GM18520 (cell line): Measurements from ENCODE around the gene PSMD2.
A peak's percentile ranks its signal among the peaks of the same experiment; 100 is the strongest.

ENCODE experiments used
- ATAC-seq: cut with Tn5 transposase; IDR thresholded peaks from one replicate; pipeline ENCODE4 v1.9.1; 2021; ENCODE audit not compliant: unreplicated experiment

Gene PSMD2

DNA sequence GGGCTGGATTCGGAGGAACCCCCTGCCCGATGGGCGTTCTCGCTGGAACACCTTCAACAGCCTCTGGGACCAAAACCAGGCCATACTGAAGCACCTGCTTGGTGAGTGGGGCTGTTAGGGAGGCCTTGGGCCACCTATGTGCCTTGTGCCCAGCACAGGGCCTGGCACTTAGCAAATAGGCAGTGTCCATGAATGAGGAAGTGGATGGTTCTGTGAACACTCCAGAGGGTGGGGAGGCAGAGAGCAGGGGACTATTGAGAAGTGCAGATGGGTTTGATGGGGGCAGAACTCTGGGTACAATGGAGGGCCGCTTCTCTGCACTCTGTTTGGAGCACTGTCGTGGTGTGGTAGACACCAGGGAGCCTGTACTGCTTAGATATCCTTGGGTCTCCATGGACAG lies 21.7 kb upstream of the PSMD2 start:
- ATAC-seq, result no peak

DNA sequence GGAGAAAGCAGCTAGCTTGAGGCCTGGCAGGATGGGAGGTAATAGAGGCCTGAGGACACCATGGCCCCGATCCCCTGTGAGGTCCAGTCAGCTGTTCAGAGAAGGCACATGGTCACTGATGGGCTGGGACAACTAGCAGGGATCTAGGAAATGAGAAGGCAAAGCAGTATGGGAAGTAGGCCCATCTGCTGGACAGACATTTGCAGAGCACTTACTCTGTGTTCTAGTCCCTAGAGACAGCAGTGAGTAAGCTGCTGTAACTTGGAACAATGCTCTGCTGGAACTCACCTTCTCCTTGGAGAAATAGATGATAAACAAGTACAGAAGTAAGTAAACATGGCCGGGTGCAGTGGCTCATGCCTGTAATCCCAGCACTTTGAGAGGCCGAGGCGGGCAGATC lies 16.1 kb upstream of the PSMD2 start:
- no peak for ATAC-seq

DNA sequence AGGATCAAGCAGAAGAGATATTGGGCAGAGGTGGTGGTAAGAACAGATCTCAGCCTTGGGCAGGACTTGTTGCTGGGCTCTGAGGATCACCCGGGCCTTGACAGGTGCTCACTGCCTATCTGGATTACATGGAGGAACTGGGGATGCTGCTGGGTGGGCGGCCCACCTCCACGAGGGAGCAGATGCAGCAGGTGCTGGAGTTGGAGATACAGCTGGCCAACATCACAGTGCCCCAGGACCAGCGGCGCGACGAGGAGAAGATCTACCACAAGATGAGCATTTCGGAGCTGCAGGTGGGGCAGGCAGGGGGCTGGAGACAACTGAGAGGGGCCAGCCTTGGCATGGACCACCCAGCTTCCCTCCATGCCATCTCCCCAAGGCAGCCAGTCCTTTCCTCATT lies 15.4 kb upstream of the PSMD2 start:
- ATAC-seq, result no peak

DNA sequence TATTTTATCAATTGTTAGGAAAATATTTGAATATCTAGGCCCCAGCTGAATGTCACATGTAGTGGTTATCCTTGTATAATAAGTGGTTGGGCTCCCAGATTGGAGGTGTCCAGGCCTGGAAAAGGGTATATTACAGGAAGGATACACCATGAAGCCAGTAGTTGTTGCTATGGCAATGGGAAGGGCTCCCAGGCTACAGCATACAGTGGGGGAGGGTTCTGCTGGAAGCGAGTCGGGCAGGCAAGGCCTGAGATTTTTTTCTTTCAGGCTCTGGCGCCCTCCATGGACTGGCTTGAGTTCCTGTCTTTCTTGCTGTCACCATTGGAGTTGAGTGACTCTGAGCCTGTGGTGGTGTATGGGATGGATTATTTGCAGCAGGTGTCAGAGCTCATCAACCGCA lies 14.3 kb upstream of the PSMD2 start:
- no peak for ATAC-seq

DNA sequence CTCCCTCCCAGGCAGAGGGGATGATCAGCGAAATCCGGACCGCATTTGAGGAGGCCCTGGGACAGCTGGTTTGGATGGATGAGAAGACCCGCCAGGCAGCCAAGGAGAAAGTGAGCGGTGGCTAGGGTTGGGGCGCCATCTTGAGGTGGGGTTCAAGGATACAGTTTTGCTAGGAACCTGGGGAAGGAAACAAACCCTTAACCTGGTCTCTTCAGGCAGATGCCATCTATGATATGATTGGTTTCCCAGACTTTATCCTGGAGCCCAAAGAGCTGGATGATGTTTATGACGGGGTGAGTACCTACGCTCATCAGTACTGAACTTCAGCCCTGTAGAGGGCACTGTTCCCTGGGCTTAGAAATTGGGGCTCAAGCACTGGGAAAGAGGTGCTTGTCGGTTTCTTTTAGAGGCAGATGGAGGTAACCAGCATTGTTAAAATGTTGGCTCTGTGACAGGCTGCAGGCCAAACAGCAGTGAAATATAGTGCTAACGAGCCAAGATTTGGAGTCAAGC lies 9.6 kb upstream of the PSMD2 start:
- ATAC-seq, result no peak

DNA sequence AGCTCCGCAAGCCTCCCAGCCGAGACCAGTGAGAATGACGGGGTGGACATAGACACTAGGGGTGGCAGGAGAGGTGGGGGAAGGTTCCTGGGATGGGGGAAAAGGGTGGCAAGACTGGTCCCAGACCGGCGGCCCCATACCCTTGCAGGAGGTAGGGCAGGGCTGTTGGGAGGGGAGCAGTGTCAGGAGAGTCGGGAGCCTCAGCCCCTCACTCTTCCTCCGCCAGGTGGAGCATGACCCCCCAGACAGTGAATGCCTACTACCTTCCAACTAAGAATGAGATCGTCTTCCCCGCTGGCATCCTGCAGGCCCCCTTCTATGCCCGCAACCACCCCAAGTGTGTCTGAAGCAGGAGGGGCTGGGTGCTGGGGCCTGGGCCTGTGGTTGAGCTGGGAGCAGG lies 8.7 kb upstream of the PSMD2 start:
- no peak for ATAC-seq

DNA sequence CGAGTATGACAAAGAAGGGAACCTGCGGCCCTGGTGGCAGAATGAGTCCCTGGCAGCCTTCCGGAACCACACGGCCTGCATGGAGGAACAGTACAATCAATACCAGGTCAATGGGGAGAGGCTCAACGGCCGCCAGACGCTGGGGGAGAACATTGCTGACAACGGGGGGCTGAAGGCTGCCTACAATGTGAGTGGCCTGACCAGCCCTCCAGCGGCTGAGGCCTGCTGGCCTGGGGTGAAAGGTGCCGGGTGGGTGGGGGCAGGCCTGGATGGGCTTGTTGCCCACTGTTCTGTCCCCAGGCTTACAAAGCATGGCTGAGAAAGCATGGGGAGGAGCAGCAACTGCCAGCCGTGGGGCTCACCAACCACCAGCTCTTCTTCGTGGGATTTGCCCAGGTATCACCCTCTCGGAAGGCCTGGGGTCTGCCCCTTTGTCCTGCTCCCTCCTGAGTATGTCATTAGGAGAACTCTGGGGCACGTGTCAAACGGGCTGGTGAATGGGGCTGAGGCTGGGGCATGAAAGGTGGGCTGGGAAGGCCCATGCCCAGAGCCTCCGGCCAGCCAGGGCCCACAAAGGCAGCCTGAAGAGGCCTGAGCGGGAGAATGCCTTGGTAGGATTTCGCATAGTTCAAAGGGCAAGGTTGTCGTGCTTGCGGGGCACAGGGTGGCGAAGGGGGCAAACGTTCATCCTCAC lies 7.8 kb upstream of the PSMD2 start:
- ATAC-seq, result no peak

DNA sequence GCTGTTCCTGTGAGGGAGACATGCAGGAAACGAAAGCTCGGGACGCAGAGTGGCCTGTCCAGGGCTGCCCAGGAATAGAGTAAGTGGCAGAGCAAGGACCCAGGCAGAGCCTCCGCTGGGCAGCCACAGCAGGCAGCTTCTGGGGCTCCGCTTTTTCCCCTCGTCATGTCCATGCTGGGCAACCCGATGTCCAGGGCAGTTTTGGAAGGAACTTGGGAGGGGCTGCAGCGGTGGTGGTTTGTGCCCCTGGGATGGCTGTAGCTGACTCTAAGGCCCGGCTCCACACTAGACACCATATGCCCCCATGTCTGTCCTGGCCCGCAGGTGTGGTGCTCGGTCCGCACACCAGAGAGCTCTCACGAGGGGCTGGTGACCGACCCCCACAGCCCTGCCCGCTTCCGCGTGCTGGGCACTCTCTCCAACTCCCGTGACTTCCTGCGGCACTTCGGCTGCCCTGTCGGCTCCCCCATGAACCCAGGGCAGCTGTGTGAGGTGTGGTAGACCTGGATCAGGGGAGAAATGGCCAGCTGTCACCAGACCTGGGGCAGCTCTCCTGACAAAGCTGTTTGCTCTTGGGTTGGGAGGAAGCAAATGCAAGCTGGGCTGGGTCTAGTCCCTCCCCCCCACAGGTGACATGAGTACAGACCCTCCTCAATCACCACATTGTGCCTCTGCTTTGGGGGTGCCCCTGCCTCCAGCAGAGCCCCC lies 7.1 kb upstream of the PSMD2 start:
- no peak for ATAC-seq

DNA sequence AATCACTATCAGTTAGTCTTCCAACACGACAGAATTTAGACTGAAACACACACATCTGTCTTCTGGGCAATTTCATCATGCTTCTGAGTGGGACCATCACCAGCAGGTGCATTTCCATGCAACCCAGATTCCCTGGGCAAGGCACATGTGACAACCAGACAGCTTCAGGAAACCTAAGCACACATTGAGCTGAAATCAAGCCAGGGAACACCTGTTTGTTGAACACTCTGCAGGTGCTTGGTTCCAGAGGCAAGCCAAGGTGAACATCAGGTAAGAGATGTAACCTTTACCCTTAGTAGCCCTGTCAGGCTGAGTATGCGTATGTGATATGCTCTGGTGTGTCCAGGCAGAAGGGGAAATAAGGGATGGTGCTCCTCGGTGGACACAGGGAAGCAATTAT lies 3.3 kb upstream of the PSMD2 start:
- no peak for ATAC-seq

DNA sequence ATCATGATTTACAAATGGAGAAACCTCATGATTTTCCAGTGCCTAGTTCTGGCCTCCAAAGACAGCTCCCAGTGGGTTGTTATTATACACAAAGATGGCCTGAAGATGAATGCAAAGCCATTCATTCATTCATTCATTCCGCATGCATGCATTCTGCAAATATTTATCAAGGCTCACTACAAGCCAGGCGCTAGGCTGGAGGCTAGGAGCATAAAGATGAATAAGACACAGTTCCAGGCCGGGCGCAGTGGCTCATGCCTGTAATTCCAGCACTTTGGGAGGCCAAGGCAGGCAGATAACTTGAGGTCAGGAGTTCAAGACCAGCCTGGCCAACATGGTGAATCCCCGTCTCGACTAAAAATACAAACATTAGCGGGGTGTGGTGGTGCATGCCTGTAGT lies 2.4 kb upstream of the PSMD2 start:
- ATAC-seq, result no peak

DNA sequence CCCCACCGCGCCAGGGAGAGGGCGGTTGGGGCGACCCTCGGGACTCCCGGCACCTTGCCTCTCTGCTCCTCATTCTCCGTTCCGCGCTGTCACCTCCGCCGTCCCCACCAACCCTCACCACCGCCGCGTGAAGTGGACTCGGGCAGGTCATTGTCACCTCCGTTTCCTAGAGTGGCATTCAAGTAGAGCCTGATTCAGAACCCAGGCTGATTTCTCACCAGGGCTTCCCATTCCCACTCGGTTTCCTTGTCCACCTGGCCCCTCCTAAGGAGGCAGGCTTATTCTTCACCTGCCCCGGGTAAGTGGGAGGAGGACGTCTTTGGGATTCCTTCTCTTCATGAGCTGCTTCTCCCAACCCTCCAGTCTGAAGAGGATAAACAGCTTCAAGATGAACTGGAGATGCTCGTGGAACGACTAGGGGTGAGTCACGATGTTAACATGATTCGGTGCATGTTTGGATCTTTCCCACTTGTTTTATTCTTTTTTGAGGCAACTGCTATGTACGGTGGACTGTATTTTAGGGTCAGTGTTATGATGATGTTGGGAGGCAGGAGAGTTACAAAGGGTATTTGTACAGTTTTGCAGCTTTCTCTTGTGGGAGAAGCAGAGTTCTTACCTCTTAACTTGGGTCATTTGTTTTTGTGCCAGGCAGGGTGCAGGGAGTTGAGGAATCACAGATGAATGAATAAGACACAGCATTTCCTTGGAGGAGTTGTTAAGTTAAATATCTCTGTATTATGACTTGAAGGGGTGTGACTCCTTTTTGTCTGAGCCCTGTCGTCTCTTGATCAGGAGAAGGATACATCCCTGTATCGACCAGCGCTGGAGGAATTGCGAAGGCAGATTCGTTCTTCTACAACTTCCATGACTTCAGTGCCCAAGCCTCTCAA lies 692 bp downstream of the PSMD2 start:
- ATAC-seq, result no peak

DNA sequence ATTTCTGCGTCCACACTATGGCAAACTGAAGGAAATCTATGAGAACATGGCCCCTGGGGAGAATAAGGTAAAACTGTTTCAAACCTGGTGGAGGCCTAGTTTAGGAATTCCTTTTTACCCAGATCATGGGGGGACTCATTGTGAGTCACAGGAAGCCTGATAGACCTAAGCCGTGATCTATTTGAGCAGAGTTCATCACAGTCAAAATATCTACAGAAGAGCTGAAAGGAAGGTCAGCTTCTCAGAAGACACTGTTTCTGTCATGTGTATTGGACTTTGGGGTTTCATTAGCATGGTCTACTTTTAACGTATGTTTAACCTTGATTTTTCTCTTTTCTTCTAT lies 1.3 kb downstream of the PSMD2 start:
- ATAC-seq, result no peak

DNA sequence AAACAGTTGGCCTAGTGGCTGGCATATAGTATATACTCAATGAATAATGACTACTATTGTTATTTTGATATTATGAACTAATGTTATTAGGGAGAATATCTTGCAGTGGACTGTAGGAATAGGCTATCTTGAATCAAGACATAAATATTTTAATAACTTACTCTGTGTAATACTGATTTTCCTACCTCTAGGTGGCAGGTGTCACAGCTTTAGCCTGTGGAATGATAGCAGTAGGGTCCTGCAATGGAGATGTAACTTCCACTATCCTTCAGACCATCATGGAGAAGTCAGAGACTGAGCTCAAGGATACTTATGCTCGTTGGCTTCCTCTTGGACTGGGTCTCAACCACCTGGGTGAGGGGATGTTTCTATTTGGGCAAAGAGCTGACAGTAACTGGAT lies 6.5 kb downstream of the PSMD2 start:
- no peak for ATAC-seq

DNA sequence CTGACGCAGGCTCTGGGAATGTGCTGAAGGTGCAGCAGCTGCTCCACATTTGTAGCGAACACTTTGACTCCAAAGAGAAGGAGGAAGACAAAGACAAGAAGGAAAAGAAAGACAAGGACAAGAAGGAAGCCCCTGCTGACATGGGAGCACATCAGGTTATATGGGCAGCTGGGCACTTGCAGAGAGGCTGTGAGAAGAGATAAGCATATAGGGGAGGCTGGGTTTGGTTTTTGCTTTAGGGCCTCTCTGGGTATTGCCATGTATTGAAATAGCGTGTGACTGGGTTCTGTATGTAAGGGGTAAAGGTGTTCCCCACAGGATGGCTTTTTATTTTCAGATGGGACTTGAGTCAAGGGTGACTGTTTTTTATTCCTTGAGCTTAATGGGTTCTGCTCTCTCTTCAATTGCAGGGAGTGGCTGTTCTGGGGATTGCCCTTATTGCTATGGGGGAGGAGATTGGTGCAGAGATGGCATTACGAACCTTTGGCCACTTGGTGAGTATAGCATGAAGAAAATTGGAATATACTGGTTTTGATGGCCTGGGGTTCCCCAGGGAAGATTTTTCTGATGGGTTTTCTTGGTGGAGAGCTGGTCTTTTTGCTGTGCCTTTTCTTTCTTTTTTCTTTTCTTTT lies 7.4 kb downstream of the PSMD2 start:
- no peak for ATAC-seq

DNA sequence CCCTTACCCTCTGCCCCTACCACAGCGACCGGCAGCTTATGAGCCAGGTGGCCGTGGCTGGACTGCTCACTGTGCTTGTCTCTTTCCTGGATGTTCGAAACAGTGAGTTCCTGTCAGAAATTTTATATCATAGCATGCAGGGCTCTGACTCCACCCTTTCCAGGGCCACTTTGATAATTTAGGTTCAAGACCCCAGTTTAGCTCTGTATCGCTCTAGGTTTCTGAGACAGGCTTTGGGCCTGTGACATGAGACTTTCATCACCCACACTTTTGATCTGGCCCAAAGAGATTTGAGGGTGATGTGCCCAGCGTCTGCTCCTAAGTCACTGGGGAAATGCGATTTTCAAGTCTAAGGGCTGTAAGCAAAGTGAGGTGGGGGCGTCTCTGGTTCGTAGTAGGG lies 8.9 kb downstream of the PSMD2 start:
- ATAC-seq, result no peak

DNA sequence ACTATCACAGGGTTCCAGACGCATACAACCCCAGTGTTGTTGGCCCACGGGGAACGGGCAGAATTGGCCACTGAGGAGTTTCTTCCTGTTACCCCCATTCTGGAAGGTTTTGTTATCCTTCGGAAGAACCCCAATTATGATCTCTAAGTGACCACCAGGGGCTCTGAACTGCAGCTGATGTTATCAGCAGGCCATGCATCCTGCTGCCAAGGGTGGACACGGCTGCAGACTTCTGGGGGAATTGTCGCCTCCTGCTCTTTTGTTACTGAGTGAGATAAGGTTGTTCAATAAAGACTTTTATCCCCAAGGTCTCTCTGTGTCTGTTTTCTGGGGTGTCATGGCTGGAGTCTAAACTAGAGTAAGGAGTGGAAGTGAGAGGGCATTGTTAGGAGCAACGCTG lies 9.7 kb downstream of the PSMD2 start:
- ATAC-seq, result no peak

DNA sequence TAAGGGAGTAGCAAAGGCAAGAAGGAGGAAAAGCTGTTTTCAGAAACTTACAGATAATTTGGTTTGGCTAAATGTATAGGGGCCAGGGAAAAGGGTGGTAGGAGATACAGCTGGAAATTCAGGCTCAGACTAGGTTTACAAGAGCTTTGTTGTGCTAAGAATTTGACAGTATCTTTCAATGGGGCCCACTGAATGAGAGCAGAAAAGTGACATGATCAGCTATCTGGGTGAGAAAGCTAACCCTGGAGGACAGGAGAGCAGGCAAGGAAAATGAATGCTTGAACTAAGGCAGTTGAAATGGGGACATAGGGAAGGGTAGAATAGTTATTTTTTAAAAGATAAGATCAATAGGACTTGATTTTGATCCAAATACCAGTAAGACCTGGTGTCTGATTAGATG lies 12.6 kb downstream of the PSMD2 start:
- no peak for ATAC-seq

DNA sequence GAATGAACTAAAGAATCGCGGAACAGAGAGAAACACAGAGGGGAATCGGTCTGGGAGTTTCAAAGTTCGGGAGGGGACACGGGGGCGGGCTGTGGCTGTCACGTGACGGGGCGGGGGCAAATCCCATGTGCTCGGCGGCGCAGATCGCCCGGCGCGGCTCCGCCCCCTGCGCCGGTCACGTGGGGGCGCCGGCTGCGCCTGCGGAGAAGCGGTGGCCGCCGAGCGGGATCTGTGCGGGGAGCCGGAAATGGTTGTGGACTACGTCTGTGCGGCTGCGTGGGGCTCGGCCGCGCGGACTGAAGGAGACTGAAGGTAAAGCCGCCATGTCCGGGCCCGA lies 15.3 kb downstream of the PSMD2 start, which contains the start of gene EIF4G1:
Gene EIF4G1, plus strand, starts transcription at position 244 of the 337 bp plus-strand sequence. CDS start 1,191 bp downstream, outside the sequence.
- peak; percentile 80 for ATAC-seq

DNA sequence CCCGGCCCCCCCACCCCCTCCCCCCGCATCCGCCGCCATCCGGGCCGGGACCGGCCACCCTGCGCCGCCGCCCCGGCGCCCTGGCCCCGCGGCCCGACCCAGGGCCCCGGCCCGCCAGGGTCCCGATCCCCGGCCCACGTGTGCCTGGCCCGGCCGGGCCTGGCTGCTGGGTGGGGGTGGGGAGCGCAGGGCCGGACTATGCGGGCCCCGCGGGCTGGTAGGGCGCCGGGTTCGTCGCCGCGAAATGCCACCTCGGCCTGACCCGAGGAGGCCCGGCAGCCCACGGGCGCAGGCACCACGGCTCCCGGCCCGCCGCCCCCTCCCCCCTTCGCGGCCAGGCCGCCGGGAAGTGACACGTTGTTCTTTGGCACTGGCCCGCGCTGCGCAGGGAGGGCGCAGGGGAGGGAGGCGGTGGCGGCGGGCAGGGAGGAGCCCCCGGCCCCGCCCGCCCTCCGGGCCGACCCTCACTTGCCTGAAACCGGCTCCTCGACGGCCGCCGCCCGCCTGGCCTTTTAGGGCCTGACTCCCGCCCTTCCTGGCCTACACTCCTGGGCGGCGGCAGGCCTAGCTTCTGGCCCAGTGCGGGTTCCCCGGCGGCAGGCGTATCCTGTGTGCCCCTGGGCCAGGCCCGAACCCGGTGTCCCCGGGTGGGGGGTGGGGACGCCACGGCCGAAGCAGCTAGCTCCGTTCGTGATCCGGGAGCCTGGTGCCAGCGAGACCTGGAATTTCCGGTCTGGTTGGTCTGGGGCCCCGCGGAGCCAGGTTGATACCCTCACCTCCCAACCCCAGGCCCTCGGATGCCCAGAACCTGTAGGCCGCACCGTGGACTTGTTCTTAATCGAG lies 15.9 kb downstream of the PSMD2 start:
- ATAC-seq, result peak; percentile 25

DNA sequence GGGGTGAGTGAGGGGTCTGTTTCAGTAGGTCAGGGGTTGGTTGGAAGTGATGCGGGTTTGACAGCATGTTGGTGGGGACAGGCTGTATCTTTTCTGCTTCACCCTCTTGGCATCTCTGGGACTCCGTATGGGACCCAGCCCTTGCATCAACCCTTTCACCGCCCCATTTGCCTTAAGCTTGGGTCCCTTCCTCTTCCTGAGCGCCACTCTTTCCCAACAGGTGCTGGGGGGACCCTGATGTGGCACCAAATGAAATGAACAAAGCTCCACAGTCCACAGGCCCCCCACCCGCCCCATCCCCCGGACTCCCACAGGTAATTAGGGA lies 16.5 kb downstream of the PSMD2 start:
- ATAC-seq, result no peak
